Nephron (organoid): ENCODE data around the gene PIAS4.
A peak's percentile ranks its signal among the peaks of the same experiment; 100 is the strongest.

Source experiments
- H3K27ac Mint-ChIP-seq, 3 experiments: 2 replicates each; pipeline ENCODE4 v1.8.0; 2020; ENCODE audit warnings: mixed read lengths in 3 of 3, mild to moderate bottlenecking in 2 of 3, moderate library complexity in 1 of 3
- H3K27me3 Mint-ChIP-seq: 2 replicates; pipeline ENCODE4 v1.8.0; 2021; ENCODE audit warnings: low read depth, mild to moderate bottlenecking, moderate library complexity, mixed read lengths
- H3K36me3 Mint-ChIP-seq: 2 replicates; pipeline ENCODE4 v1.8.0; 2020; ENCODE audit warnings: low read depth, mixed read lengths
- H3K4me1 Mint-ChIP-seq: 2 replicates; pipeline ENCODE4 v1.8.0; 2020; ENCODE audit warnings: mixed read lengths
- H3K4me3 Mint-ChIP-seq, 3 experiments: 2 replicates each; pipeline ENCODE4 v1.8.0; 2020; ENCODE audit warnings: mild to moderate bottlenecking in 3 of 3, mixed read lengths in 3 of 3, moderate library complexity in 2 of 3
- H3K9me3 Mint-ChIP-seq: 2 replicates; pipeline ENCODE4 v1.8.0; 2020; ENCODE audit warnings: mixed read lengths
- TF ChIP-seq, protein P1 (sequence below), 3 experiments: fragments of 200-600 bp; sonication (generic); IDR thresholded peaks; one replicate each; pipeline ENCODE4 v1.5.0; 2021; ENCODE audit warnings: antibody characterized with exemption in 3 of 3; ENCODE audit not compliant: unreplicated experiment in 3 of 3

The PIAS4 gene

GRCh38 chr19:4081441-4082129 is 74.0 kb downstream of the PIAS4 start:
- peaks cover 5% of the 10 kb centered on the region for H3K27me3 Mint-ChIP-seq

GRCh38 chr19:4082172-4082571 is 74.6 kb downstream of the PIAS4 start:
- H3K27ac Mint-ChIP-seq, result peak overlapping the region in 1 of 3 experiments; percentile 40
- H3K36me3 Mint-ChIP-seq, result no peaks in the 10 kb centered on the region
- TF ChIP-seq, protein P1, sequence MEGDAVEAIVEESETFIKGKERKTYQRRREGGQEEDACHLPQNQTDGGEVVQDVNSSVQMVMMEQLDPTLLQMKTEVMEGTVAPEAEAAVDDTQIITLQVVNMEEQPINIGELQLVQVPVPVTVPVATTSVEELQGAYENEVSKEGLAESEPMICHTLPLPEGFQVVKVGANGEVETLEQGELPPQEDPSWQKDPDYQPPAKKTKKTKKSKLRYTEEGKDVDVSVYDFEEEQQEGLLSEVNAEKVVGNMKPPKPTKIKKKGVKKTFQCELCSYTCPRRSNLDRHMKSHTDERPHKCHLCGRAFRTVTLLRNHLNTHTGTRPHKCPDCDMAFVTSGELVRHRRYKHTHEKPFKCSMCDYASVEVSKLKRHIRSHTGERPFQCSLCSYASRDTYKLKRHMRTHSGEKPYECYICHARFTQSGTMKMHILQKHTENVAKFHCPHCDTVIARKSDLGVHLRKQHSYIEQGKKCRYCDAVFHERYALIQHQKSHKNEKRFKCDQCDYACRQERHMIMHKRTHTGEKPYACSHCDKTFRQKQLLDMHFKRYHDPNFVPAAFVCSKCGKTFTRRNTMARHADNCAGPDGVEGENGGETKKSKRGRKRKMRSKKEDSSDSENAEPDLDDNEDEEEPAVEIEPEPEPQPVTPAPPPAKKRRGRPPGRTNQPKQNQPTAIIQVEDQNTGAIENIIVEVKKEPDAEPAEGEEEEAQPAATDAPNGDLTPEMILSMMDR (IDR thresholded peaks at IDR 0.05; ENCODE audit: unreplicated experiment in 3 of 3), result no peak
- no peak overlapping the region for H3K4me3 Mint-ChIP-seq
- H3K9me3 Mint-ChIP-seq, result no peaks in the 10 kb centered on the region
- H3K27me3 Mint-ChIP-seq, result peaks cover 5% of the 10 kb centered on the region
- H3K4me1 Mint-ChIP-seq, result no peaks in the 10 kb centered on the region

More at GRCh38 chr19:4081441-4082129, 74.0 kb downstream of the PIAS4 start:
- Mint-ChIP-seq H3K27ac (peak overlapping the region in 1 of 3 experiments; percentile 40), H3K9me3 (no peaks in the 10 kb centered on the region), H3K4me3 (no peak overlapping the region), H3K36me3 (no peaks in the 10 kb centered on the region), H3K4me1 (no peaks in the 10 kb centered on the region)
- TF ChIP-seq, protein P1 (IDR thresholded peaks at IDR 0.05; ENCODE audit: unreplicated experiment in 3 of 3), result no peak

DNA sequence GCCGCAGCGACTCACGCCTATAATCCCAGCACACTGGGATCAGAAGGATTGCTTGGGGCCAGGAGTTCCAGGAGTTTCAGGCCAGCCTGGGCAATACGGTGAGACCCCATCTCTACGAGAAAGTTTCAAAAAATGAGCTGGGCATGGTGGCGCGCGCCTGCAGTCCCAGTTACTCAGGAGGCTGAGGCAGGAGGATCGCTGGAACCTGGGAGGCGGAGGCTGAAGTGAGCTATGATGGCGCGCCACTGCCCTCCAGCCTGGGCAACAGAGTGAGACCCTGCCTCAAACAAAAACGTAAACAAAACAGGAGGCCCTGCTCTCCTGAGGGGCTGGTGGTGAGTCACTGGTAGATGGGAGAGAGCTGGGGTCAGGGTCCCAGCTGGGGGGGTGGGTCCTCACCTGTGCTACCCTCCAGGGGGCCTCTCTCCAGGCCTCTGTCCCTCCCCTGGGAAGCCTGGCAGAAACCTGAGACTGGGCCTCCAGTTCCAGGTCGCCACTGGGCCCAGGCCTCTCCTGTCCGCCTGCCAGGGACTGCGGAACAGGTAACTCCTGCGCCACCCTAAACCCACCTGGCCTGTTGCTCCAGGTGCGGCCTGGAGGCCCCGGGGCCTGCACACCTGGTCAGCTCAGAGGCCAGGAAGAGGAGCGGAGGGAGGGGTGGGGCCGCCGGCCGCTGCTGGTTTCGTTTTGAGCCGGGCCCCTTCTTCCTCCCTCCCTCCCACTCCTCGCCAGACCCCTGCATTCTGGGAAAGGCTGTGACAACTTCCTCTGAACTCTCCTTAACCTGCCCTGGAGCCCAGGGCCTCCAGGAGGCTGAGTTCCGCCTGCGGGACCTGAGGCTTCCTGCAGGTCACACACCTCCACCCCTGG is 76.4 kb downstream of the PIAS4 start:
- peaks cover 5% of the 10 kb centered on the region for H3K27me3 Mint-ChIP-seq
- H3K4me1 Mint-ChIP-seq, result no peaks in the 10 kb centered on the region
- peak overlapping the region; percentile 27 to 83 (median 77) for H3K27ac Mint-ChIP-seq
- H3K4me3 Mint-ChIP-seq, result peak overlapping the region; percentile 35 to 75 (median 57)
- TF ChIP-seq, protein P1 (IDR thresholded peaks at IDR 0.05; ENCODE audit: unreplicated experiment in 3 of 3), result no peak
- H3K9me3 Mint-ChIP-seq, result no peaks in the 10 kb centered on the region
- H3K36me3 Mint-ChIP-seq, result peaks cover 1% of the 10 kb centered on the region

GRCh38 chr19:4084547-4084877 is 77.0 kb downstream of the PIAS4 start:
- Mint-ChIP-seq H3K27me3 (peaks cover 5% of the 10 kb centered on the region), H3K4me1 (no peaks in the 10 kb centered on the region), H3K4me3 (peak overlapping the region; percentile 35 to 75 (median 57)), H3K27ac (peak overlapping the region; percentile 27 to 83 (median 77)), H3K36me3 (peaks cover 6% of the 10 kb centered on the region), H3K9me3 (no peaks in the 10 kb centered on the region)
- TF ChIP-seq, protein P1 (IDR thresholded peaks at IDR 0.05; ENCODE audit: unreplicated experiment in 3 of 3), result no peak

DNA sequence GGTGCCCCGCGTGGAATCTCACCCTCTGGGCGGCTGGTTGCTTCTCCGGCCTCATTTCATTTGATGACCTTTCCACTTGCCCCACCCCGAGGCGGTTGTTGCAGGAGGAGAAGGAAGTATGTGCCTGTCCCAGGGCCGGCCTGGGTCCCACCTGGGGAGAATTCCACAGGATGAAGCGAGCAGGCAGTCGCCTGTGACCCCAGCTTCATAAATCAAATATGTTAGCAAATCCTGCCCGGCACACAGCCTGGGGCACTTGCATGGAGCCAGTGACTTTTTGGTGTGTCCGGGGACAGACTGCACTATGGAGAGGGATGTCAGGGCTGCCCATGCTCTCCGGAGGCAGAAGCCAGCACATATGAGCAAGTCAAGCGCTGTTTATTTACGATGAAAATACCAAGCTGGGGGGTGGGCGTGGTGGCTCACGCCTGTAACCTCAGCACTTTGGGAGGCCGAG is 78.9 kb downstream of the PIAS4 start:
- Mint-ChIP-seq H3K4me1 (no peaks in the 10 kb centered on the region), H3K27ac (peak overlapping the region in 1 of 3 experiments; percentile 69), H3K9me3 (no peaks in the 10 kb centered on the region), H3K36me3 (peaks cover 6% of the 10 kb centered on the region), H3K4me3 (no peak overlapping the region), H3K27me3 (peaks cover 5% of the 10 kb centered on the region)
- TF ChIP-seq, protein P1 (IDR thresholded peaks at IDR 0.05; ENCODE audit: unreplicated experiment in 3 of 3), result no peak
